ENCODE measurements around the gene APPBP2.
"Not testable (repeated sequence)": the region's sequence is repeated elsewhere in the genome, so short reads cannot be mapped to it uniquely, and the experiment has no call there.

APPBP2 gene, protein sequence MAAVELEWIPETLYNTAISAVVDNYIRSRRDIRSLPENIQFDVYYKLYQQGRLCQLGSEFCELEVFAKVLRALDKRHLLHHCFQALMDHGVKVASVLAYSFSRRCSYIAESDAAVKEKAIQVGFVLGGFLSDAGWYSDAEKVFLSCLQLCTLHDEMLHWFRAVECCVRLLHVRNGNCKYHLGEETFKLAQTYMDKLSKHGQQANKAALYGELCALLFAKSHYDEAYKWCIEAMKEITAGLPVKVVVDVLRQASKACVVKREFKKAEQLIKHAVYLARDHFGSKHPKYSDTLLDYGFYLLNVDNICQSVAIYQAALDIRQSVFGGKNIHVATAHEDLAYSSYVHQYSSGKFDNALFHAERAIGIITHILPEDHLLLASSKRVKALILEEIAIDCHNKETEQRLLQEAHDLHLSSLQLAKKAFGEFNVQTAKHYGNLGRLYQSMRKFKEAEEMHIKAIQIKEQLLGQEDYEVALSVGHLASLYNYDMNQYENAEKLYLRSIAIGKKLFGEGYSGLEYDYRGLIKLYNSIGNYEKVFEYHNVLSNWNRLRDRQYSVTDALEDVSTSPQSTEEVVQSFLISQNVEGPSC

DNA sequence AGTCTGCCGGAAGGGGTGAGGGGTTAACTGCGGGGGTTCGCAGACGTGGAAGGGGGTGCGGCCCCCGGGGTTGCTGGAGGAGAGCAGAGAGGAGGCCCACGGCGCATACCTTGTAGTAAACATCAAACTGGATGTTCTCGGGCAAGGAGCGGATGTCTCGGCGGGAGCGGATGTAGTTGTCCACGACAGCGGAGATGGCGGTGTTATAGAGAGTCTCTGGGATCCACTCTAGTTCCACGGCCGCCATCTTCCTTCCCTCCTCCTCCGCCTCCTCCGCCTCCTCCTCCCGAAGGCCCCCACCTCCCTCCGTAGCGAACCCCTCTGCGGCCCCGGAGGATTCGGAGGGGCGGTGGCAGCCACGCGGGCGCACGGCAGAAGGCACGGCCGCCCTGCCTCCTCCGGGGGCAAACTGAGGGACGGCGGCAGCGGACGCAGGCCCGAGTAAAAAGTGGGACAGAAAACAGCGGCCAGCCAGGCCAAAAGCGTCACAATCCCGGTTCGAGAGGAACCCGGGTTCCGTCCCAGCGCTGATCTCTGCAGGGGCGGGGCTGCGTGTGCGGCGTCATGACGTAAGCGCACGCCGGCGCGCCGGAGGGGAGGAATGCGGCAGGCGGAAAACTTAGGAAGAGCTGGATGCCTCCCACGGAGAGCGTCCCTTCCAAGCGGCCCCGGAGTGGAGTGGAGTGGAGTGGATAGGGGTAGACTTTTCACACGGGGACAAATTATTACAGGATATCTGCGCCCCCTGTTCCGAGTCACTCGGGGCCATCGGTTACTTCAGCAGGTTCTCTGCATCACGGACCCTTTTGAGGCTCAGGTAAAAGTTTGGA, at the start of gene APPBP2:
Gene APPBP2 (minus strand): TSS at position 558 of the 830 bp plus-strand sequence. CDS start 311 bp downstream, at position 247.
- peak; percentile 64 for DNase-seq

DNA sequence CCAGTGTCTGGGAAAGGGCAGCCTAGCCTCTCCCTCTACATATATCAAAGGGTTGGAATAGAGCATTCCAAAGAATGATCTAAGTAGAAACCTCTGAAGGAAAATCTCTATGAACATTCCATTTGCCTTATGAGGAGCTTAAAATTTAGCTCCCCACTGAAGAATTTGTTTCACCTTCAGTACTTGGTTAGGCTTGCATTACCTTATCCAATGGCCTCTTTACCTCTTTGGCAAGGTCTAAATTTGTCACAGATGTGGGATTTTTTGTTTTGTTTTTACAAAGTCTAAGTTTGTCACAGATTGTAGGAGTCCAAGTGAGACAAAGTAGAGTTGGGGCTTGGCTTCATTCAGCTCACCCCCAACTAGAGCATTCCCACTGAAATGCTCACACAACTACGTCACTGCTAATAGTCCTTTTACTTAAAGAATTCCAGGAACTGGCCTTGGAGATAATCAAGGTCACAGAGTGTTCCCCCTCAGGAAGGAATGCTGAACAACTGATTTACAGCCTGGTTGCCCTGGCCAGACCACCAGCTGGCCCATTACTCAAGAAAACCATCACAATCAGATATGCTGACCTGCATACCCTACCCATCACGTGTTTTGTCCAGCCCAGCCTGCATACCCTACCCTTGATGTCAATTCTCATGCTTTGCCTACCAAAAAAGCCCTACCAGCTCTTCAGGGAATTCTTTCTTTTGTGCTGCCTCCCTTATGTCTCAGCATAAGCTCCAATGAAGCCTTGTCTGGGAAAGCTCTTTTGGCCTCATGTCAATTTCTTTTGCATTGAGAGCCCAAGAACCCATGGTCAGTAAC, 47.4 kb upstream of the APPBP2 start:
- DNase-seq = no peak

DNA sequence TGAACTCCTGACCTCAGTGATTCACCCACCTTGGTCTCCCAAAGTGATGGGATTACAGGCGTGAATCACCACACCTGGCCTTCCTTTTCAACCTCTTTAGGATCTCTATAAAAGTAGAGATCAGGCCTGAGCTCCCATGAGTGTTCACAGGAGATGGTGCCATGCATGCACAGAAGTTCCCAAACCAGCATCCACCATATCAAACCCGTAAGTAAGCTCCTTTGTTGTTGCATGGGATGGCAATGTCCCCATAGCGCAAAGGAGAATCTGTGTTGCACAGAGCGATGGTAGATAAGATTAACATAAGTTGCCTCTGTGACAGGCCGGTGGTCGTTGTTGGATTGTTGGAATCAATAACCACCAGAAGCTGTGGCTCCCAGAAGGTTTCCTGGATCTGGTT, 39.2 kb upstream of the APPBP2 start:
- no peak for DNase-seq

DNA sequence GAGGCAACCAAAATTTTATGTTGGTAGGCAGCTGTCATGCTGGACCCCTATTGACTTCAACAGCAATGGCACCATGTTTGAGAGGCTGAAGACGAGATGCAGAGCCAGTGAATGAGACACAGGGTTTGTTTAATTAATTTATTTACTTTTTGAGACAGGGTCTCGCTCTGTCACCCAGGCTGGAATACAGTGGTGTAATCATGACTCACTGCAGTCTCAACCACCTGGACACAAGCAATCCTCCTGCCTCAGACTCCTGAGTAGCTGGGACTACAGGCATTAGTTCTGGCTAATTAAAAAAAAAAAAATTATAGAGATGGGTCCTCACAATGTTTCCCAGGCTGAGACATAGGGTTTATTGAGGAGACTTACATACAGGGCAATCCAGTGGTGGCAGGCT, 37.7 kb upstream of the APPBP2 start:
- no peak for DNase-seq

DNA sequence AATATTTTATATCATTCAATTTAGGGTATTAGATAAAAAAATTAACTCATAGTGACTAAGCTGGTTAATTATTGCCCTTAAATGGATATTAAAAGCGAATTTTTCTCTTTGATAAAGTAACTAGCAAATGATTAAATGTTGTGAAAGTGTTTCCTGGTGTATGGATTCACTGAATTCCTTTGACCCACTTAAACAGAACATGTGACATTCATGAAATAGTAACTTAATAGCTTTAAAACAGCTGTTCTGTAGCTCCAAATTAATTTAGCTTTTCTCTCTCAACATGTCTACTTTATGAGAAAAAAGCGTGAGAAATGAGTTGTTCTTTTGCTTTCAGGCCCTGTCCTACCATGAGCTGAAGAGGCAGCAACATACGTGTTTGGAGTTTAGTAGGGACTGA, 36.4 kb upstream of the APPBP2 start:
- no peak for DNase-seq

DNA sequence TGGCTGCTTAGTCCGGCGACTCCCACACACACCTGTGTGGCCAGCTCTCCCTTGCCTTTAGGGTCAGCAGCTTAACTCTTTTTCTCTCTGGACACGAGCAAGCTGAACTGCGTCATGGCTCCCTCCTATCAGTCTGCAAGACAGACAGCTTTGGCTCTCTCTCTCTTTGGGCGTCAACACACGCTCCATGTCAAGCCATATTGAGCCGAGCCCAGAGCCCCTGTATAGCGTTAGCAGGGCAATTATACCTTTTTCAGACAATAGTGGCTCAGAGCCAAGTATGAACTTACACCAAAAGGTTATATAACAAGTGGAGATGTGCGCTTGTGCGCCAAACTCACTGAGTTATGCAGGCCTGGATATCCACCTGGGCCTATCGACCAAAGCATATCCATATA, 34.8 kb upstream of the APPBP2 start:
- no peak for DNase-seq

DNA sequence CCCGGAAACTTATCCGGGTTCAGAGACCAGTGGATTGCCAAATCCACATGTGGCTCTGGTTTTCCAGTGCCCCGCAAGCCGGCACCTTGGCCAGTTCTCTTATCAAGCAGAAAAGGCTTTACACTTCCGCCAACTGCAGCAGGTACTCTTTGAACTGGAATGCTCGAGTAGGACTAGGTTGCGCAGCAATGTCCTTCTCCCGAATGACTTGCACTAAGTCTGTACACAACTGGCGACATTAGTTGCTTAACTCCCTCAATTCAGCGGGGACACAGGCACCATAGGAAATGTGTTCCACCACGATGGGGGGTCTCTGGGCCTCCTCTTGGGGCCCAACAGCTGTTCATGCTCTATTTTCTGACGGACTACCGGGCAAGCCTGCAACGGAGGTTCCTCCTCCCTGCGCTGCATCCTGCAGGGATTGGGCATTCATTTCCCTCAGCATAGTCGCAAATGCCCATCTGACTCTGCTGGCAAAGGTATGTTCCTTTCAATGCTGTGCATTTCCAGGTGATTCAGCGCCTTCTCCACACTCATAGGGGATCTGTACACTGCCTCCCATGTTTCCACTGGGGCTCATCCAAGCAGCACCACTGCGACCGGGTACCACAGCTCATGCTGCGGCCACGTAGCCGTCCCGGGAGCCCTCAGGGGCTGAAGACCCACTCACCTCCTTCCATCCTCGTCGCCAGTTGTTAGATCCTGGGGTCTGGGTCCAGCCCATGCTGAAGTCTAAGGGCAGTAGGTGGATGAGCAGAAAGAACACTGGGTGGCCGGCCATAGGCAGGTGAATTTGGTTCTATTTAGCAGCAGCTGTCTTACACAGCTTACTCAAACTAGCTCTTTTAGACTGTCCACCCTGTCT, 34.2 kb upstream of the APPBP2 start:
- no peak for DNase-seq

DNA sequence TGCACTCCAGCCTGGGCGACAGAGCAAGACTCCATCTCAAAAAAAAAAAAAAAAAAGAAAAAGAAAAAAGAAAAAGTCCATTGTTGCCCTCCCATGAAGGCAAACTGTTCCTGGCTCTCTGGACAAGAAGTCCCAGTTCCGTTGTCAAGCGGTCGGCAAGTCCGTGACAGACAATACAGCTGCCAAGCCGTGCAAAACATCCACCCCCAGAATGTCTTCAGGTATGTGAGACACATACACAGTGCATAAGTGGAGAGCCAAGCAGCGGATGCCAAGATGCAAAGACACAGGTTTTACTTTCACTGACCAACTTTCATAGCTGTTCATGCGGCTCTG, 33.6 kb upstream of the APPBP2 start:
- DNase-seq = no peak

DNA sequence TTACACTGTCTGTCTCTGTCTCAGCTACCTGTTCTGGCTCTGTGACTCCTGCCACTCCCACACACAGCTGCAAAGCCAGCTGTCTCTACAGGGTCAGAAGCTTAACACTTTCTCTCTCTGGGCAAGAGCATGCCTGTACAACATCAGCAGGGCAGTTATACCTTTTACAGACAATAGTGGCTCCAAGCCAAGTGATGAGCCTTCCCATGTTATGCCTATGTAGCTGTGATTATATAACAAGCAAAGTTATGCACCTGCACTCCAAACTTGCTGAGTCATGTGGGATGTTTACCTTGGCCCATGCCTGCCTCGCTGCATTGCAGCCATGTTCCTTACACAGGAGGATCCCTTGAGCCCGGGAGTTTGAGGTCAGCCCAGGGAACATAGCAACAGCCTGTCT, 31.8 kb upstream of the APPBP2 start:
- DNase-seq = no peak

DNA sequence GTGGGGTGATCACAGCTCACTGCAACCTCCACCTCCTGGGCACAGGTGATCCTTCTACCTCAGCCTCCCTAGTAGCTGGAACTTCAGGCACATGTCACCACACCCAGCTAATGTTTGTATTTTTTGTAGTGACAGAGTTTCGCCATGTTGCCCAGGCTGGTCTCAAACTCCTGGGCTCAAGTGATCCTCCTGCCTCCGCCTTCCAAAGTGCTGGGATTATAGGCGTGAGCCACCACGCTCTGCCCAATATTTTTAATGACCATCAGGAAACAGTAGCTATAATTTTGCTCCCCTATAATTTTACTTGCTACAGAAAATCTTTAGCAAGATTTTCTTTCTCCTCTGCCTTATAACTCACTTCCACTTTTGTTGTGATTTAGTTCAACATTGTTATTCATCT, 29.7 kb upstream of the APPBP2 start:
- DNase-seq = no peak

DNA sequence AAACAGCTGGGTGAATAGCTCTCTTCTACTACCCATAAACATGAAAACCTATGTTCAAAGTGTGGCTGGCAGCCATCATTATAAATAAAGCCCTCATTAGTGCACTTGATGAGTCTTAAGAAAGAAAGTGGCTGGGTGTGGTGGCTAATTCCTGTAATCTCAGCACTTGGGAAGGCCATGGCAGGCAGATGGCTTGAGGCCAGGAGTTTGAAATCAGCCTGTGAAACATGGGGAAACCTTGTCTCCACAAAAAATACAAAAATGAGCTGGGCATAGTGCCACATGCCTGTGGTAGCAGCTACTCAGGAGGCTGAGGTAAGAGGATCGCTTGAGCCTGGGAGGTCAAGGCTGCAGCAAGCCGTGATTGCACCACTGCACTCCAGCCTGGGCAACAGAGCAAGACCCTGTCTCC, 28.3 kb upstream of the APPBP2 start:
- no peak for DNase-seq

DNA sequence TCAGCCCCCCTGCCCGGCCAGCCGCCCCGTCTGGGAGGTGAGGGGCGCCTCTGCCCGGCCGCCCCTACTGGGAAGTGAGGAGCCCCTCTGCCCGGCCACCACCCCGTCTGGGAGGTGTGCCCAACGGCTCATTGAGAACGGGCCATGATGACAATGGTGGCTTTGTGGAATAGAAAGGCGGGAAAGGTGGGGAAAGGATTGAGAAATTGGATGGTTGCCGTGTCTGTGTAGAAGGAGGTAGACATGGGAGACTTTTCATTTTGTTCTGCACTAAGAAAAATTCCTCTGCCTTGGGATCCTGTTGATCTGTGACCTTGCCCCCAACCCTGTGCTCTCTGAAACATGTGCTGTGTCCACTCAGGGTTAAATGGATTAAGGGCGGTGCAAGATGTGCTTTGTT, 26.2 kb upstream of the APPBP2 start:
- not testable (repeated sequence) for DNase-seq

DNA sequence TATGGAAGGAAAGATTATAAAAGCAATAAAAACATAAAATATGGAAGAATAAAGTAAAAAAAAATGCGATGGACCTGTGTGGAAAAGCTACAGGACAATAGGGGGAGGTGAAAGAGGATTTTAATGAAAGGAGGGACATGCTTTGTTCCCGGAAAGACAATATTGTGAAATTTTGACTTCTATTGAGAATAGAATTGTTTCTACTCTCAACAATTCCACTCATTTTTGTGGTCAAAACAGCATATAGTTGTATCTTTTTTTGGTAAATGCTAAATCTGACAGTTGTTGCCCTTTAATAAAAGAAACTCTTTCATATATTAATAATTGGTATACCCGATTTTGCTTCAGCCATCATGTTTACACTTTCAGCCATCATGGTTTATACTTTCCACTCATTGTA, 22.9 kb upstream of the APPBP2 start:
- no peak for DNase-seq

DNA sequence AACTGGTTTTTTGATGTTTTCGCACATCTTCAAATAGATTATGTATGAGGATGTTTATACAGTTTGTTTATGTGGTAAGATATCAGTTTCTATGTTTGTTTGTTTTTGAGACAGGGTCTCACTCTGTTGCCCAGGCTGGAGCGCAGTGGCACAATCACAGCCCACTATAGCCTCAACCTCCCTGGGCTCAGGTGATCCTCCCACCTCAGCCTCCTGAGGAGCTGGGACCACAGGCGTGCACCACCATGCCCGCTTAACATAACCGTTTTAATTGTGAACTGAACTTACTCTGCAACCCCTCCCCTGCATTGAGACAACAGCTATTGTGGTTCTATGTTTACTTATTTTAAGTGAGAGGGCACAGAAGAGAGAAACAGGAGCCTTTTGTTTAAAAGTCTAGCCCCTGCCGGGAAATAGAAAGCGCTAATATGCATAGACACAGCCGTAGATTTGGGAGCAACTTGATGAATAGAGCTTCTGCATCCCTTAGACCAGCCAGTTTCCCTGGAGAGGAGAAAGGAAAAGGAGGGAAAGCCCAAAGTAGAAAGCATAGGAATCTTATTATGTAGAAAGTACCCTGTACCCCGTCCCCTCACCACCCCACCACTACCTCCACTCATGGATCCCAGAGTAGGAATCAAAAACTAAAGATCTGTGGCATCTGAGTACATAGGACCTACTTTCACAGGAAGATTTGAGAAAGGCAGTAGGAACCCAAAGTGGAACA, 19.6 kb upstream of the APPBP2 start:
- no peak for DNase-seq

DNA sequence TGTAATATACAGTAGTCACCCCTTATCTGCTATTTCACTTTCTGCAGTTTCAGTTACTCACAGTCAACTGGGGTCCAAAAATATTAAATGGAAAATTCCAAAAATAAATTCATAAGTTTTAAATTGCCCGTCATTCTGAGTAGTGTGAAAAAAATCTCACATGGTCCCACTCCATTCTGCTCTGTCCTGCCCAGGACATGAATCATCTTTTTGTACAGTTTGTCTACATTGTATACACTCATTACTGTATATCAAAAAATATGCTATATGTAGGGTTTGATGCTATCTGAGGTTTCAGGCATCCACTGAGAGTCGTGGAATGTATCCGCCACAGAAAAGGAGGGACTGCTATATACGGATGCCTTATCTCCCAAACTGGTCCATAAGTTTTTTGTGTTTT, 16.0 kb upstream of the APPBP2 start:
- no peak for DNase-seq

DNA sequence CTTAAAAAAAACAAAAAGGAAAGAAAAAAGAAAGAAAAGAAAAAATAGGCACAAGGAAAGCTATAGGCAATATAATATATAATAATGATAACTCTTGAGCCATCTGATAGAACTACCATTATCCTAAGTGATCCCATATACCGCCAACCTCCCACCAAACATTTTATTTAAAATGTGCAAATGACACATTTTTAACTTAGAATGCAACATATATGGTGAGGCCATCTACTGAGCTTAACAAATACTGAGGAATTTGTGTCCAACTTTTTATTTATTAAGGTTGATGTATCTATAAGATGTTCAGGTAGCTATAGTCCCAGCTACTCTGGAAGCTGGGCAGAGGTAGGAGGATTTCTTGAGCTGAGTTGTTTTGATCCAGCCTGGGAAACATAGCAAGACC, 14.4 kb upstream of the APPBP2 start:
- DNase-seq = no peak

DNA sequence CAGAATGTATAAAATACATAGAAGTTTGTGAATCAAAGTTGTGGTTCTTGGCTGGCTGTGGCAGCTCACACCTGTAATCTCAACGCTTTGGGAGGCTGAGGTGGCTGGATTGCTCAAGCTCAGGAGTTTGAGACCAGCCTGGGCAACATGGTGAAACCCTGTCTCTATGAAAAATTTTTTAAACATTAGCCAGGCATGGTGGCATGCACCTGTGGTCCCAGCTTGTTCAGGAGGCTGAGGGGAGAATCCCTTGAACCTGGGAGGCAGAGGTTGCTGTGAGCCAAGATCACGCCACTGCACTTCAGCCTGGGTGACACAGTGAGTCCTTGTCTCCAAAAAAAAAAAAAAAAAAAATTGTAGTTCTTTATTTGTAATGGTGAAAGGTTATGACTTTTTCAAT, 13.8 kb upstream of the APPBP2 start:
- DNase-seq = no peak

DNA sequence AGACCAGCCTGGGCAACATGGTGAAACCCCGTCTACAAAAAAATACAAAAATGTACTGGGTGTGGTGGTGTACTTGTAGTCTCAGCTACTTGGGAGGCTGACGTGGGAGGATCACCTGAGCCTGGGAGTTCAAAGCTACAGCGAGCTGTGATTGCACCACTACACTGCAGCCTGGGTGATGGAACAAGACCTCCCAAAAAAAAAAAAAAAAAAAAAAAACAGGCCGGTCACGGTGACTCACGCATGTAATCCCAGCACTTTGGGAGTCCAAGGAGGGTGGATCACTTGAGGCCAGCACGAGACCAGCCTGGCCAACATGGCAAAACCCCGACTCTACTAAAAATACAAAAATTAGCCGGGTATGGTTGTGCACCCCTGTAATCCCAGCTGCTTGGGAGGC, 12.7 kb upstream of the APPBP2 start:
- no peak for DNase-seq

DNA sequence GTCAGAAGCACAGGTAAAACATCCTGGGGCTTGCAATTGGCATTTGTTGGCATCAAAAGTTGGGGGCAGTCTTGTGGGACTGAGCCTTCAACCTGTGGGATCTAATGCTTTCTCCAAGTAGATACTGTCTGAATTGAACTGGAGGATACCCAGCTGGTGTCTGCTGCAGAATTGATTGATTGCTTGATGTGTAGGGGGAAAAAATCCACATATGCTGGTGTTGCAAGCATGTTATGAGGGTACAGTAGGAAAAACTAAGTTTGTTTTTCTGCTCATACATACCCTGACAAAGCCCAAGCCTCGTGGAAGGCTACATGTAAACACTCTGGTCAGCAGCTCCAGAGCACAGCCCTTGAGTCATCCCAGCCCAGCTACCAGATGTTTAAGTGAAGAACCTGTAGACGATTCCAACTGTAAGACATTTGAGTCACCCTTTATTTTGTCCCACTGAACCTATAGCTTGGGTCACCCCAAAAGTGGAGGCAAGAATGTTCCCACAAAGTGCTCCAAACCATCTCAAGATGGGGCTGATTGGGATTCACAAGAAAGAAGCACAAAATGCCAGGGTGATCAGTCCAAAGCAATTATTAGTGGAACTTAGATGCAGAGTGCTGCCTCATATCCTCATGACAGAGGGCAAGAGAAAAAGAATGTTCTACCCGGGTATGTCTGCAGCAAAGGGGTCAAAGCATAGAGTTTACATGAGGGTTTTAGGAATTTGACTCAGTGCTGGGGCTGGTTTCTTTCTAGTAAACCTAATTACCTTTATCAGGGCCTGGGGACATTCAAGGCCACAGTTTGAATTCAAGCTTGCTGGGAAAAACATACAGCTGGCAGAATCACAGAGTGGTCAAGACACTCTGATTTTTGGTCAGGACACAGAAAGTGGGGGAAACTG, 9.6 kb upstream of the APPBP2 start:
- DNase-seq = no peak

DNA sequence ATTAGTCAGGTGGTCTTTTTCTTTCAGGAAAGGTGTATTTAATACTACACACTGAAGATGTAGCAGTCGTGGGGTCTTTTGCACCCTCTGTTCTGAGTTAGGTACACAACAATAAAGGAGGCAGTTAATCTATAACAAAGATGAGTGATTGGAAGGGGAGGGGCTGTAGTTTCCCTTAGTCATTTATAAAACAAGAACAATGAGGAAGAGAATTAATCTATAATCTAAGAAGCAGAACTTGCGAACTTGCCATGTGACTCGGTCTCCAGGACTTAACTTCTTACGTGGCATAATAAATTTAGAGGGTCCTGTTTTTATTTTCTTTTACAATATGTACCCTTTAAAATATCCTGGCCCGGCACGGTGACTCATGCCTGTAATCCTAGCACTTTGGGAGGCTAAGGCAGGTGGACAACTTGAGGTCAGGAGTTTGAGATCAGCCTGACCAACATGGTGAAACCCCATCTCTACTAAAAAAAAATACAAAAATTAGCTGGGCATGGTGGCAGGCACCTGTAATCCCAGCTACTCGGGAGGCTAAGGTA, 8.6 kb upstream of the APPBP2 start:
- no peak for DNase-seq
